HG02973 (cell line): Measurements from ENCODE around the gene SKI.

Source experiments
- ATAC-seq: cut with Tn5 transposase; IDR thresholded peaks from one replicate; pipeline ENCODE4 v1.9.1; 2021; ENCODE audit warnings: moderate library complexity; ENCODE audit not compliant: unreplicated experiment

Gene SKI

DNA sequence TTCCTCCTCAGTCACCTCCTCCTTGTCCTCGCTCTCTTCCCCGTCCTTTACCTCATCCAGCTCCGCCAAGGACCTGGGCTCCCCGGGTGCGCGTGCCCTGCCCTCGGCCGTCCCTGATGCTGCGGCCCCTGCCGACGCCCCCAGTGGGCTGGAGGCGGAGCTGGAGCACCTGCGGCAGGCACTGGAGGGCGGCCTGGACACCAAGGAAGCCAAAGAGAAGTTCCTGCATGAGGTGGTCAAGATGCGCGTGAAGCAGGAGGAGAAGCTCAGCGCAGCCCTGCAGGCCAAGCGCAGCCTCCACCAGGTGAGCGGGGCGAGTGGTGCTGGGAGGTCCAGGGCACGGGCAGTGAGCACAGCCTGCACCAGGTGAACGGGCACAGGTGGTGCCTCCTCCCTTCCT lies 76.2 kb downstream of the SKI start:
- no peak for ATAC-seq

DNA sequence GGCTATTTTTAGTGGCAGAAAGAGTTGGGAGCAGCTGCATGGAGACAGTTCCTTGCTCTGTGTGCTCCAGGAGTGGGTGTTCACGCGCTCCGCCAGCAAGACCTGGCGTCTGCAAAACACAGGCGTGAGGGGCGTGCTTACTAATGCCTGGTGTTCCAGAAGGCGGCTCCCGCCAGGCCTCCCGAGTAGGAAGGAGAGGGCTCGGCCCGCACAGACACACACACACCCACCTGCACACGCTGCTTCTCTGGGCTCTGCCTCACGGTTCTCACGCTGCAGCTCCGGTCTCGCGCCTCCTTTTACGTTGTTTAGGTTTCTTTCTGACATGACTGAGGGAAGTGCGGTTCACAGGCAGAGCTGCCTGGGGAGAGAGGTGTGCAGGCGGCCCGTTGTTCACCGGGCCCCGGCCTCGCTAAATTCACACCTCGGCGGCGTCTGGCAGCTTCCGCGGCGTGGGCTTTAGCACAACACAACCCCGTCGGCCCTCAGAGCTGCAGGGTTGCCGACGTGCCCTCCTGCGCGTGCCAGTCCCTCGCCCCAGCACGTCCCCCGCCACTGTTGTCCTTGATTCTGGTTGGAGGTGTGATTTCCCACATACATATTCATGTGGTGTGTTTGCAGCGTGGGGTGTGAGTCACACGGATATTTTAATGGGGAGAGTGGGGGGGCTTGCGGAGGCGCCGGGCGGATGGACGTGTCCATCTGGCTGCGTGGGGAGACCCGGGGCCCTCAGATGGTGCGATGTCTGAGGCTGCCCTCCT lies 77.0 kb downstream of the SKI start:
- ATAC-seq = no peak

DNA sequence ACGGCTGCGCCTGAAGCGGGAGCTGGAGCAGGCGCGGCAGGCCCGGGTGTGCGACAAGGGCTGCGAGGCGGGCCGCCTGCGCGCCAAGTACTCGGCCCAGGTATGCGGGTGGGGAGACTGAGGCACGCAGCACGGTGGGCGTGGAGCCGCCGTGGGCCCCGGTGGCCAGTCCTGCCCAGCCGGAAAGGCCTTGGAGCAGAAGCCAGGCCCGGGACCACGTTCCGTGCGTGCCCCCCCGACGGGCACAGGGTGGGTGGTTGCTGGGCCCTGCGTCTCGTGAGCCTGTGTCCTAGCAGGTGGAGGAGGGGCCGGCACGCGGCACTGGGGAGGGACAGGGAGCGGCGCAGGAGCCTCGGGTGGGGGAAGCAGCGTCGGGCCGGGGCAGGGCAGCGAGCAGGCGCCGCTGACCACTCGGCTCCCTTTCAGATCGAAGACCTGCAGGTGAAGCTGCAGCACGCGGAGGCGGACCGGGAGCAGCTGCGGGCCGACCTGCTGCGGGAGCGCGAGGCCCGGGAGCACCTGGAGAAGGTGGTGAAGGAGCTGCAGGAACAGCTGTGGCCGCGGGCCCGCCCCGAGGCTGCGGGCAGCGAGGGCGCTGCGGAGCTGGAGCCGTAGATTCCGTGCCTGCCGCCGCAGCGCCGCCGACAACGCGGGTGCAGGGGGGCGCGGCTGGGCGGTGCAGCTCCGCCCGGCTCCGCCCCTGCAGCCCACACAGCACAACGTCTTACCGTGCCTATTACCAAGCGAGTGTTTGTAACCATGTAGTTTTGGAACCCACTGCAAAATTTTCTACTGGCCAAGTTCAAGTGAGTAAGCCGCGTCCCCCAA lies 78.2 kb downstream of the SKI start:
- no peak for ATAC-seq

DNA sequence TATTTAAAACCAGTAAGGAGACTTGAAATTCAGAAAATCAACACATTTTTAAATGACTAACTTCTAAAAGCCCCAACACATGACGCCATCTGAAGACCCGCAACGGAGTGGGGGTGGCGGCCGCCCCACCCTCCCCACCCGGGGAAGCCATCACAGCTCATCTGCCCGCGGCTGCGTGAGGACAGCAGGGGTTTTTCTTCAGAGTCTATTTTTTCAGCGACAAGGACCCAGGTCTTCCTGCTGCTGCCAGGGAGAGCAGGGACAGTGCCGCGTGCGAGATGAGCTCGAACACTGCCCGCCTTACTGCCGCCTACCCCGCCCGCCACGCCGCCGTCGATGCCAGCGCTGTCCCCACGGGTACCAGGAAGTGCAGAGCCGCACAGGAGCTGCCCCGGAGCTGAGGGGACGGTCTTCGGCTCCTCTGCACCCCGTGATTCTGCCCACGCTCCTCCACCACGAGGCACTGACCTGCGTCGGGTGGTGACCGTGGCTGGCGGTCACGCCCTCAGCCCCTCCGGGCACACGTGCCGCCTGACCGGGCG lies 79.0 kb downstream of the SKI start:
- no peak for ATAC-seq

DNA sequence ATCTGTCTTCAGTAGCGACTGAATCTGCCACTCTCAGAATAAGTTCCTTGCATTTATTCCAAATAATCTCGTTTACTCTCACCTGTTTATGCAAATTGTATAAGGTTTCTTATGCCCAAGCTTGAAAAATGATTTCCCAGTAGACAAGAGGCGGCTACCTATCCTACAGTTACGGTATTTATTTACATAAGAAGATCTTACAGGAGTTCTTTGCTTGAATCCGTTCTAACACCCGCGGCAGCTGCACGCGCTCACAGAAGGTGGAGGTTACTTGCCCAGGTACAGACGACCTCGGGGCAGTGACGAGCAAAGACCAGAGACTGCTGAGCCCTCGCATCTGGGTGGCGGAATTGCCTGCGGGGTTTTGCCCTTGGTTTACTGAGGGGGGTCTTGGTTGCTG lies 79.9 kb downstream of the SKI start:
- ATAC-seq = no peak

DNA sequence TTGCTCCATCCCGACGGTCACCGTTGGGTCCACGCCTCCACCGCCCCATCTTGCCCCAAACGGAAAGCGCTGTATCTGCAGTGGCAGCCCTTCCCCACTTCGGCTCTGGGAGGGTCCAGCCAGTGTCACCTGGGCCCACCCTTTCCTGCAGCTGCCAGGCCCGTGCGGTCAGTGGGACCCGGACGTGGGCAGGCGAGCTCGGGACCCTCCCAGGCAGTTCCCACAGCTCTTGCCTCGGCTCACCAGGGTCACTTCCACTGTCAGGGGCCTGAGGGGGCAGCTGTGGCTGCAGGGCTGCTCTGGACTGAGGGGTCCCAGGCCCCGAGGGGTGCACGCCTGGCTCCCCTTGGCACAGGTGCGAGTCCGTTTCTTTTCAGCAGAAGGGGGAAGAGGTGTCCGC lies 80.7 kb downstream of the SKI start:
- ATAC-seq = no peak

DNA sequence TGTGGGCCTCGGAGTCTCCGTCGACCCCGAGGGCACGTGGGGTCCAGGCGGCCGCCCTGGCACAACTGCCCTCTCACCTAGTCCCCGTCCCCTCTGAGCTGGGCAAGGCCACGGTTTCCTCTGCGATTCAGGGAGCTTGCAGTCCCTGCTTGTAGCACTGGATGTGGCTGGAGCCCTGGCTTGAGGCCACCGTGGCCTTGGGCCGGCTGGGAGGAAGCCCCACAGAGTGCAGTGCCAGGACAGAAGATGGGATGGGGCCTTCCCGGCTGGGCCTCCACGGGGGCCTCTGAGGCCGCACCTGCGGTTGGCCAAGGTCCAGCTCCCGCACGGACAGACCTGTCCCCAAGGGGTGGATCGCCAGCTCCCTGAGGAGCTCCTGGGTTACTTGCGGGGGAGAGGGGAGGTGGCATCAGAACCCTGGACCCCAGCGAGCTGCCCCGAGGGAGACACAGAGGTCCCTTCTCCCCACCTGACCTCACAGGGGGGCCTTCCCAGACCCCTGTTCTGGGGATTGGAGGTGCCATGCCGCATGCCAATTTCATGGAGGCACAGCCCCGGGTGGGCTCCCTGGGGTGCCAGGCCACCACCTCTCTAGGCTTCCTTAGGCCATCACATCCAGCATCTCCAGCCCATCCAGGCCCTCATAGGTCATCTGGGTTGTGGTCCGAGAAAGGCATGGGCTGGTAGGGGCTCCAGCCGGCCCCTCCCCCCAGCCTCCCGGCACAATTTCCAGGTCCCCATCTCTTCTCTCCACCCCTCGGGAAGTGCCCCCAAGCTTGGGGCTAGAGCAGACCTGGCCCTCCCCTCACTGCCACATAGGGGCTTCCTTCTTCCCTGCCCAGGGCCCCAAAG lies 82.4 kb downstream of the SKI start:
- ATAC-seq = no peak

DNA sequence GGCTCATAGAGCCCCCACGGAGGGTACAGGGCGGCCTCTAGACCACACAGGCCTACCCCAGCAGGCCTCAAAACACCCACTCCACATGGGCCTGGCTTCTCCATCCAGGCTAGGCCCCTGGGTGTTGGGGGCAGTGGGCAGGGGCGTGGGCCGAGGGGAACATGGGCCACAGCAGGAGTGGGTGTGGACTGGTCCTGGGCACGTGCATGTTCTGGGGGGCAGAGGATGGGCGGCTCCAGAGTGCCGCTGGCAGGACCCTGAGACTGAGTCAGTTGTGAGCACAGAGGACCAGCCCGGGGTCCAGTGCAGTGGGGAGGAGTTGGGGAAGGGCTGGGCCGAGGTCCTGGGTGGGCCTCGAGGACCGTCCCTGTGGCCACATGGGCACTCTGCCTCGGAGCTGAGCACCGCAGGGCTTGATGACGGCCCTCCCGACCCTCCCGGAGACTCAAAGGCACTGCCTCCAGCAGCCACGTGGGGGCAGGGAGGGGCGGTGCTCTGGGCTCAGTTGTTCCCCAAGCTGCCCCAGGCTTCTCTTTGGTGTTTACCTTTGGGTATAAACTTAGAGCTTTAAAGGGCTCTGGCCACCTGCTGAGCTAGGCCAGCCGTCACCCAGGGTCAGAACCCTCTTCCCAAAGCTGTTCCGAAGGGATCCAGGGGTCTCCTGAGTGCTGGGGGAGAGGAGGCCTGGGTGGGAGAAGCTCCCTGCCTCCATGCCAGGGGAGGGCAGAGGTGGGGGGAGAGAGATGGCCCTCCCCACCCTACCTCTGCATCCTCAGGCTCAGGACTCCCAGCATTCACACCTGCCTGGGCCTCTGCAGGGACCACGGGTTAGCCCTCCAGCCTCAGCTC lies 83.3 kb downstream of the SKI start:
- no peak for ATAC-seq

DNA sequence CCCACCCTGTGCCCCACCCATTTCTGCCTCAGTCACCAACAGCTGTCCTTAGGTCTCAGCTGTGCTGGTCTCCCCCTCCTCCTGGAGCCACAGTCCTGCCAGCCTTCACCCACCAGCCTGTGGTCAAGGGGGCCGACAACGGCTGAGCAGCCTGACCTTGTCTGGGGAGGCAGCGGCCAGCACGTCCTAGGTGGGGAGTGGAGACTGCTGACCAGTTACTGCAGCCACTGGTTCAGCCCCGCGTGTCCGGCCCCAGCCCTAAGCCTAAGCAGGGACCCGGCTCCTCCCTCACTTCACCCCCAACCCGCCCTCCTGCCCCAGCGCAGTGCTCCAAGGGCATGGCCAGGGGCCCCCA lies 84.0 kb downstream of the SKI start:
- no peak for ATAC-seq

DNA sequence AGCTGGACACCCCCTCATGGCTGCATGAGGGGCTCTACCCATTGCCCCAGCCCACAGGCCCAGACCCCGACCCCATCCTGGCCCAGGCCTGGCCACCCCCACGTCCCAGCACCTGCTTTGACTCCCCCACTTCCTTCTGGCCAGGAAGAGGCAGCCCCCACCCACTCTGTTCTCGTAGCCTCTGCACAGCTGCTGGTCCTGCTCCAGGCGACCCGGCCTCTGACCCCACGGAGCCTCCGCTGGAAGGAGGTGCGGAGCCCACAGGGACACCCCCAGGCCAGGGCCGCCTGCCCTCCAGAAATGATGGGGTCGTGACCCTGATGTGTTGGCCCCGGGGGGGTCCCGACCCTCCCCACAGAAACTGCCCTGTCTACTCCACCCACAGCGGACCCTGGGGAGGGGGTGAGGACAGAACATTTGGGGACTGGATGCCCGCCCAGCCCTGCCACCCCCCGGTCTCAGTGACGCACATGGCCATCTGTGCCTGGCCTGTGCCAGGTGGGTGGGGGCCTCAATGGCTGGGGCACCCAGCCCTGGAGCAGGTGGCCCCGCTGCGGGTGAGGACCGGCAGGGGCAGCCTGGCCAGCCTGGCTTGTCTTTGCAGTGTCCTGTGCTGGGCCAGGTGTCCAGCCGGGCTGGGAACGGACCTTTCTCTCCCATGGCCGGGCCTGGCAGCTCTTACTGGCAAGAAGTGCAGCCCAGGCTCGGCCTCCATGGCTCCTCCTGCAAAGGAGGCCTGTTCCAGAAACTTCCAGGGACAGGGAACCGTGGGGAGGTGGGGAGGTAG lies 84.6 kb downstream of the SKI start:
- no peak for ATAC-seq

DNA sequence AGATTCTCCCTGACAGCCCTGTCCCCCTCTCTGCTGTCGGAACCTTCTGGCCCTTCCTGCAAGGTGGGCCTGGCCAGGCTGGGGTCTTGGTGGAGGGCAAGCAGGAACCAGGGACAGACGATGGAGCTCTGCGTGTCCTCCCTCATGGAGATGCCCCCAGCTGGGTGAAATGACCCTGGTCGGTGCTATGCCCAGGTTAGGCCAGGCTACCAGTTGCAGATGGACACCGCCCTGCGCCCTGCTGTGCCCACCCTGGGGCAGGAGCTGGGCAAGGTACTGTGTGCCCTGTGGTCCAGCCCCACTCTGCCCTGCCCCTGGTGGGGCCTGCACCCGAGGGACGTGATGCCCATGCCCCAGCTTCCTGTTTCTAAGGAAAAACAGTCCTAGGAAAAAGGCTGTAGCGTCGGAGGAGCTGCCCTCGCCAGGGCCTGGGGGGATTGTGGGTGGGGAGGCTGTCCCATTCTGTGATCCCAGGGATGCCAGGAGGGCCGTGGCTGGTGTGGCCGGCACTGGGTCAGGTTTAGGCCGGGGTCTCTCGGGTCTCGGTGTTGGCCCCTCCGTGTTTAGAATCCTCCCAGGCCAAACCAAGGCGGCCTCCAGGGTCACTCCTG lies 85.6 kb downstream of the SKI start:
- ATAC-seq = no peak

DNA sequence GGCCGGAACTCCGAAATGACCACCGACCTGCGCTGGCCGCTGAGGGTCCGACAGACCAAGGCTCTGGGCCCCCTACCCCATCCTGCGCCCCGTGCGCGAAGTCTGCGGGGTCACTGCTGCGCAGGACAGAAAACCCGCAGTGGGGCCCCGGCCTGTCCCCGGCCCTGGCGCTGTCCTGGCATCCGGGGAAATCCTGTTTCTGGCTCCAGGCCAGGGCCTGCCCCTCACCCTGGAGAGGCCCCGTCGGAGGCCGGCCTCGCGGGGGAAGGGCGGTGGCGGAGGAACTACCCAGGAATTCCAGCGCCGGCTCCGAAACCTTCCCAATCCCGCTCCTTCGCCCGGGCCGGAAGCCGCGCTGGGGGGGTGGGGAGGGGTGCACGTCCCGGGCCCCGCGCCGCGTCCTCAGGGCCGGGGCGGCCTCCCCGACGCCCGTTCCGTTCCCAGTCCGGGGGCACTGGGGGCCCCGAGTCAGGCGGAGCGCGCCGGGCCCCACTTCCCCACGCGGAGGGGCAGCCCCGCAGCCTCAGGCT lies 86.2 kb downstream of the SKI start:
- no peak for ATAC-seq

DNA sequence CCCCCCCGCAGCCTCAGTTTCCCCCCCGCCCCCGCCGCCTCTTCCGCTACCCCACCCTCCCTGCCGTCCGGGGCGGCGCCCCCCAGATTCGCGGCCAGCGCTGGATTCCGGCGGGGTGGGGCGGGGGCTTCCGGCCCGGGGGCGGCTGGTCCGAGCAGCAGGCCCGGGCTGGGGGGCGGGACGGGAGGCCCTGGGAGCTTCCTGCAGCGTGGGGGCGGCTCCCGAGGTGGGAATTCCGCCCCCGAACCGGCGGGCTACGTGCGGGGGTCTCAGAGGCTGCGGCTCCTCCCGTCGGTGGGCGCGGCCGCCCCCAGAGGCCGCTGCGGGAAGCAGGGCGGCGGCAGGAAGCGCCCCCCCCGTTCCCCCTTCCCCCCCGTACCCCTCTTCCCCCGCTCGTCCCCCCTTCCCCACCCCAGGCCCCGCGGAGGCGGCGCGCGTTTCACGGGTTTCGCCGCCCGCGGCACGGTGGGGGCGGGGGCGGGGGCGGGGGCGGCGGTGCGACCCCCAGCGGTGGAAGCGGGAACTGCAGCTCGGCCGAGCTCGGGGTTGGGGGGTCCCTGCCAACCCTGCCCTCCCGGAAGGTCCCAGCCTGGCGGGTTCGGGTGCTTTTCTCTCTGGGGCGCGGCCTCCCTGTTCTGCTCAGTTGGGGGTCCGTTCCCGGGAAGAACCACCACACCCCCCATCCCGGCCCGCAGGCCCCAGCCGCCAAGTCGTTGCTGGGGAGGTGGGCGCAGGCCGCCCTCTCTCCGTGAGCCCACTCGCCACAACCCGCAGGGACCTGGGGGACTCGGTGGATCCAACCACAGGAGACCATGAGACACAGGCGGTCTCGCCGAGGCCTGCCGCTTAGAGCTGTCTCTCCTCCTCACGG lies 86.9 kb downstream of the SKI start:
- ATAC-seq = no peak

DNA sequence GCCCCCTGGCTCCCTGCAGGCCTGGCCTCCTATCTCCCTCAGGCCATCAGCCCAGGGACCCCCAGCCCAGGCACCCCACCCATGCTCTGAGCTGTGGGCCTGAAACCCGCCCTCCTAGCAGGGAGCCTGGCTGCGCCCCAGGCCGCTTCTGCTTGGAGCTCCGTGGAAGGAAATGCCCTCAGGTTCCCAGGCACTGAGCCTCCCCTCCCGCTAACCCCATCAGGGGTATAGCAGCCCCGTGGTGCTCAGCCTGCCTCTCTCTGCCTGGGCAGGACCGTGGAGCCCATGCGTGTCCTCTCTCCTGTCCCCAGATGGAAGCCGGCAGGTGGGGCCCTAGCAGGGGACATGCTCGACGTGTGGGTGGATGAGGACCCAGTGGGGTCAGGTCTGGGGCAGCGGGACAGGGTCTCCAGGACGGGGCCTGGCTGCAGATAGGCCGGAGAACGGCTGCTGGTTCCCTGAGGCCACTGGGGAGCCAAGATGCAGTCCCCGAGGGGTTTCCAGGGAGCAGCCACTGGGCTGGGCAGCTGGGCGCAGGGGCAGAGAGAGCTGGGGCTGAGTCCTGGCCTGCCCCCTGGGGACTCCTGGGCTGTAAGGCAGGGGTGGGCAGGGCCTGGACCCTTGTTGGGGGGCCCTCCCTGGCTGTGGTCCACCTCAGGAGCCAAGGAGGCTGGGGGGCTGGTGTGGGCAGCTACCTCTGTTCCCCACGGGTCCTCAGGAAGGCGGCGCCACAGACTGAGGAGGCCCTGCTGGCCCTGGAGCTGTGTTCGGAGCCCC lies 87.7 kb downstream of the SKI start:
- no peak for ATAC-seq

DNA sequence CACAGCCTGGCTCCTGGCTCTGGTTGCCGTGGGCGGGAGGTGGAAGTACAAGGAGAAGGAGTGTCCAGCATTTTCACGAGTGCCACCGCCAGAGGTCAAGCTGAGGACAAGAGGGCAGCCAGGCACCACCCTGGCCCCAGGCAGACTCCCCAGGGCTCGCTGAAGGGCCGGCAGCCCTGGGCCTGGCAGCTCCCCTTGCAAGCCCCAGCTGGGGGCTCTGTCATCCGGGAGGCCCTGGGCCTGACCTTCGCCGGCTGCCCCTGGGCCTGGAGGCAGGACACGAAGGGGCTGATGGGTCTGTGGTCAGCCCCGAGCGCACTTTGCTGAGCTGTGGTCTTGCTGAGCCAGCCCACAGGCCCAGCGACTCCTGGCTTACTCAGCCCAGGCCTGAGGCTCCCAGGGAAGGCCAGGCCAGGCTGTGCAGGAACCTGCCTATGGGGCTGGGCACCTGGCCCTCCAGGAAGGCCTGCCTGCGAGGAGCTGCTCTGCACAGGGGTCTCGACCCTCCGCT lies 88.4 kb downstream of the SKI start:
- no peak for ATAC-seq

DNA sequence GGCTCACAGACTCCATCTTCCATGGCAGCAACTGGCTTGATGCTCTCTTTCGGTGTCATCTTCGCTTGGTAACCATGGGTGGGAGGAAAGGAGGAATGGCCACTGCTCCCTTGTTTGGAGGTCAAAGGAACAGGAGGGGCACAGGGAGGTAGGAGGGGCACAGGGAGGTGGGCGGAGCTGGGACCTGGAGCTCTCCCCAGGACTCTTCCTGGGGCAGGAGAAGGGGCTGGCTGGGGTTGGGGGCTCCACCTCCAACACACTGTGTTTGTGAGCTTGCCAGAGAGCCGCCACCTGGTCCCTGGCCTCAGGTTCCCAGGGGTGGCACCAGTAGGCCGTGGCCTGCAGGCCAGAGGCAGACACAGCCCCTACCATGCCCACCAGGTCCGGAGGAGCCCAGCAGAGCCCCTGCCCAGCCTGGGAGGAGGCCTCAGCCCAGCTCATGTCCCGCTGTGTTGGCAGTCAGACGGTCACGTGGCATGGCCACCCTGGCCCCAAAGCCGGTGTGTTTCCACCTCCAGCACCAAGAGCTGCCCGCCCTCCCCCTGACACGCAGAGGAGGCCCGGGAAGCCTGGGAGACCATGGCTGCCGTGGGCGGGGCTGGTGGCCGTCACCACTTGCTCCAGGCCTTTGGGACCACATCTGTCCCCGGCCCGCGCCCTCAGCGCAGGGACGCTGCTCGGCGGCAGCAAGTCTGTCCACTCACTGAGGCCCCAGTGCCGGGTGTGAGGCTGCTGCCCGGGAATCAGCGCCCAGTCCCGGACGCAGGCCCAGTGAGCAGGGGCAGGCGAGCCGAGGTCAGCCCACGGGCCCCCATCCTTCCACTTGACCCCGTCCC lies 89.3 kb downstream of the SKI start:
- no peak for ATAC-seq
